ENCODE results near the gene GPR65.

DNA sequence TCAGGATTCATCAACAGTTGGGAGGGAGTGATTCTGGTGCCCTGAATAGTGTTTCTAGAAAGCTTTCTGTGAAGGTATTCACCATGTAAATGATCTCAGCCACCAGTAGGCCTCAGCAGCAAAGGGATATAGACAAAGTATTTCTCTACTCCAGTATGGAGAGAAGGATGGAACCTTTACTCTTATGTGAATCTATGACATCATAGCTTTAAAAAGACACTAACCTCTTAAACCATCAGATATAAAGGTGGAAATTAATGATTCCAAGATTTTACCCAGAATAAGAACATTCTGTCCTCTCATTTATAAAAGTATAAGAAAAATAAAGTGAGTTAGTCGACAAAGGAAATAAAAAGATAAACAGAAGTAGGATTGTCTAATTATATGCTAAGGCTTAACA is 4.6 kb downstream of the GPR65 start:
- TF ChIP-seq IKZF3 (tag by site-specific recombination; IDR thresholded peaks at IDR 0.05) (no peak), ZNF692 (tag by site-specific recombination; IDR thresholded peaks at IDR 0.05) (no peak), PBX3 (CRISPR knock-in tag; IDR thresholded peaks at IDR 0.05) (no peak), PRDM4 (tag by site-specific recombination; IDR thresholded peaks at IDR 0.05) (no peak), ZNF423 (tag by site-specific recombination; IDR thresholded peaks at IDR 0.05) (no peak), ZNF707 (tag by site-specific recombination; IDR thresholded peaks at IDR 0.05) (no peak), REST (tag by site-specific recombination; IDR thresholded peaks at IDR 0.05) (no peak), ZFP37 (tag by site-specific recombination; IDR thresholded peaks at IDR 0.05) (no peak), CTCF (tag by site-specific recombination; IDR thresholded peaks at IDR 0.05) (no peak), YY1 (tag by site-specific recombination; IDR thresholded peaks at IDR 0.05) (no peak), ZNF292 (tag by site-specific recombination; IDR thresholded peaks at IDR 0.05; ENCODE audit: borderline replicate concordance, low read depth) (no peak), ZNF274 (IDR thresholded peaks at IDR 0.05; ENCODE audit: low read length) (no peak), ZNF274 (tag by site-specific recombination; IDR thresholded peaks at IDR 0.05; ENCODE audit: borderline replicate concordance) (no peak)
